ENCODE results near the gene RTN4RL1. TPM values are rescaled to one million over a fixed set of nuclear protein-coding genes. Genes with fewer than 3 reads are reported as not detected.
"Not testable (repeated sequence)": the region's sequence is repeated elsewhere in the genome, so short reads cannot be mapped to it uniquely, and the experiment has no call there.

Gene RTN4RL1
- total RNA-seq, 1 donor = 1.1 TPM

DNA sequence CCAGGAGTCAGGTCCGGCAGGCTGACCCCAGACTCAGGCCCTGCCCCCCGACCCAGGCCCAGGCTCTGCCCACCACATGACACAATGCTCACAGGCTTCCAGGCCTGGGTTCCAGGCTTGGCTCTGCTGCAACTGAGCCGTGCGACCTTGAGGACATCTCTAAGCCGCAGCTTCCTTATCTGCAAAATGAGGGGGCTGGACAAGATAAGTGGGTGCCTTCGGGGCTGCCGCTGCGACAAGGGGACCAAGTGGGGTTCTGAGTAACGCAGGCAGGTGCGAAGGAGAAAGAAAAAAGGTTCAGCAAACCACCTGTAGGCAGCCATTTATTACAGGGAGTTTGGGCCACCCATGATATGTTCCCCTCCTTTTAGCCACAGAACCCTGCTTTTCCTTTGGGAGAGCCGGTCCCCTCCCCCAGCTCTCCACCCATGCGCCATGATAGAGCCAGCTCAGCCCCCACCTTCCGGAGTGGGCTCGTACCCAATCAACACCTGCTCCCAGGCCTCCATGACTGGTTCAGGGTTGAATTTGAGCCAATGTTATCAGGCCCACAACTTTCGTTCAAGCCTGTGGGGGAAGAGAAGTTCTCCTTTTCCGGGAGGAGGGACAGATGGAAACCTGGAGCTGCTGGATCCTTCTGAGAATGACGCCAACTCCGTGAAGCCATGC lies 38.2 kb downstream of the RTN4RL1 start:
- Histone ChIP-seq H3K9me3 (ENCODE audit: low read depth, low read length) (no peaks in the 10 kb centered on the region), H4K20me1 (ENCODE audit: insufficient read depth, low read length) (no peaks in the 10 kb centered on the region), H3K36me3 (ENCODE audit: insufficient read depth, low read length) (no peaks in the 10 kb centered on the region), H3K27ac (ENCODE audit: low read depth, low read length) (no peak overlapping the region), H2AFZ (ENCODE audit: low read length) (no peak overlapping the region), H3K79me2 (ENCODE audit: insufficient read depth, low read length) (no peaks in the 10 kb centered on the region), H3K4me1 (ENCODE audit: insufficient read depth, low read length) (peaks cover 14% of the 10 kb centered on the region), H3K4me2 (ENCODE audit: insufficient read depth, low read length) (no peak overlapping the region), H3K4me3 (ENCODE audit: insufficient read depth, low read length) (no peak overlapping the region), H3K27me3 (ENCODE audit: insufficient read depth, low read length) (no peaks in the 10 kb centered on the region)
- TF ChIP-seq, protein P1, sequence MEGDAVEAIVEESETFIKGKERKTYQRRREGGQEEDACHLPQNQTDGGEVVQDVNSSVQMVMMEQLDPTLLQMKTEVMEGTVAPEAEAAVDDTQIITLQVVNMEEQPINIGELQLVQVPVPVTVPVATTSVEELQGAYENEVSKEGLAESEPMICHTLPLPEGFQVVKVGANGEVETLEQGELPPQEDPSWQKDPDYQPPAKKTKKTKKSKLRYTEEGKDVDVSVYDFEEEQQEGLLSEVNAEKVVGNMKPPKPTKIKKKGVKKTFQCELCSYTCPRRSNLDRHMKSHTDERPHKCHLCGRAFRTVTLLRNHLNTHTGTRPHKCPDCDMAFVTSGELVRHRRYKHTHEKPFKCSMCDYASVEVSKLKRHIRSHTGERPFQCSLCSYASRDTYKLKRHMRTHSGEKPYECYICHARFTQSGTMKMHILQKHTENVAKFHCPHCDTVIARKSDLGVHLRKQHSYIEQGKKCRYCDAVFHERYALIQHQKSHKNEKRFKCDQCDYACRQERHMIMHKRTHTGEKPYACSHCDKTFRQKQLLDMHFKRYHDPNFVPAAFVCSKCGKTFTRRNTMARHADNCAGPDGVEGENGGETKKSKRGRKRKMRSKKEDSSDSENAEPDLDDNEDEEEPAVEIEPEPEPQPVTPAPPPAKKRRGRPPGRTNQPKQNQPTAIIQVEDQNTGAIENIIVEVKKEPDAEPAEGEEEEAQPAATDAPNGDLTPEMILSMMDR (IDR thresholded peaks at IDR 0.05; ENCODE audit: extremely low read depth, low read depth, low read length) = no peak
- DNase-seq (ENCODE audit: insufficient read length, low spot score, missing footprints) = no peak

DNA sequence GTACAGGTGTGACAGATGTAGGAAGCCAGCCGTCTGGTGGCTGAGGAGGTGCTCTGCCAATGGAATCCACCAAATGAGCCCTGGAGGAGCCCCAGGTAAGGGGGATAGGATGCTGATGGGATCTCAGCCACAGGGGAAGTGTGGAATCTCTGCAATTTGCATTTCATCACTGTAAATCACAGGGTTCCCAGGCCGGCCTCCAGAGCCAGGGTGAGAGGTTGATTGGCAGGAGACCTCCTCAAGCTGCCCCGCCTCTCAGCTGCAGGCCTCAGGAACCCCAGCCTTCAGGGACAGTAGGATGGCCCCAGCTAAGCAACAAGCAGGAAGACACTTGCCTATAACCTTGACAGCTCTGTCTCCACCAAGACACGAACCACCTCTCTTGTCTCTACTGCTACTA lies 39.4 kb downstream of the RTN4RL1 start:
- no peak for DNase-seq (ENCODE audit: insufficient read length, low spot score, missing footprints)
- H3K4me2 ChIP-seq (ENCODE audit: insufficient read depth, low read length) = no peak overlapping the region
- H3K27me3 ChIP-seq (ENCODE audit: insufficient read depth, low read length) = no peaks in the 10 kb centered on the region

DNA sequence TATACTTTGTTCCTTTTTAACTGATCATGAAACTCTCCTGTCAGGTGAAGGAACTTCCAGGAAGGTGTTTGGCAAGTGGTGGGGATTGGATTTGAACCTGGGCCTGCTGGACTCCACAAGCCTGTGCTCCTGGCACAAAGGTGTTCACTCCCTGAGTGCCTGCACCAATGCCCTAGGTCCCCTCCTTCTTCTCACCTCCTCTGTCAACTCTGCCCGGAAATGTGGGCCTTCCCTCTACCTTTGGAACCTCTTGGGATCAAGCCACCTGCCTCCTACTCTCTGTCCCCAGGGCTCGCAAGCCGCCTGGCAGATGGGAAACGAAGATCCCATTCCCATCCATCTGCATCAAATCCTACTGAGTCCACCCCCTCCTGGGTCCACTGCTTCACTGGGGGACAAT lies 40.0 kb downstream of the RTN4RL1 start:
- Histone ChIP-seq H3K27me3 (ENCODE audit: insufficient read depth, low read length) (no peaks in the 10 kb centered on the region), H4K20me1 (ENCODE audit: insufficient read depth, low read length) (no peaks in the 10 kb centered on the region), H2AFZ (ENCODE audit: low read length) (no peak overlapping the region), H3K4me3 (ENCODE audit: insufficient read depth, low read length) (no peak overlapping the region), H3K4me1 (ENCODE audit: insufficient read depth, low read length) (peaks cover 14% of the 10 kb centered on the region), H3K9me3 (ENCODE audit: low read depth, low read length) (no peaks in the 10 kb centered on the region), H3K4me2 (ENCODE audit: insufficient read depth, low read length) (no peak overlapping the region), H3K36me3 (ENCODE audit: insufficient read depth, low read length) (no peaks in the 10 kb centered on the region), H3K27ac (ENCODE audit: low read depth, low read length) (no peak overlapping the region), H3K79me2 (ENCODE audit: insufficient read depth, low read length) (no peaks in the 10 kb centered on the region)
- TF ChIP-seq, protein P1 (IDR thresholded peaks at IDR 0.05; ENCODE audit: extremely low read depth, low read depth, low read length) = no peak
- no peak for DNase-seq (ENCODE audit: insufficient read length, low spot score, missing footprints)

More for the DNA sequence above, 39.4 kb downstream of the RTN4RL1 start:
- Histone ChIP-seq H3K4me1 (ENCODE audit: insufficient read depth, low read length) (peaks cover 14% of the 10 kb centered on the region), H4K20me1 (ENCODE audit: insufficient read depth, low read length) (no peaks in the 10 kb centered on the region), H3K27ac (ENCODE audit: low read depth, low read length) (no peak overlapping the region), H3K4me3 (ENCODE audit: insufficient read depth, low read length) (no peak overlapping the region), H2AFZ (ENCODE audit: low read length) (no peak overlapping the region), H3K9me3 (ENCODE audit: low read depth, low read length) (no peaks in the 10 kb centered on the region), H3K79me2 (ENCODE audit: insufficient read depth, low read length) (no peaks in the 10 kb centered on the region), H3K36me3 (ENCODE audit: insufficient read depth, low read length) (no peaks in the 10 kb centered on the region)
- TF ChIP-seq, protein P1 (IDR thresholded peaks at IDR 0.05; ENCODE audit: extremely low read depth, low read depth, low read length) = no peak

DNA sequence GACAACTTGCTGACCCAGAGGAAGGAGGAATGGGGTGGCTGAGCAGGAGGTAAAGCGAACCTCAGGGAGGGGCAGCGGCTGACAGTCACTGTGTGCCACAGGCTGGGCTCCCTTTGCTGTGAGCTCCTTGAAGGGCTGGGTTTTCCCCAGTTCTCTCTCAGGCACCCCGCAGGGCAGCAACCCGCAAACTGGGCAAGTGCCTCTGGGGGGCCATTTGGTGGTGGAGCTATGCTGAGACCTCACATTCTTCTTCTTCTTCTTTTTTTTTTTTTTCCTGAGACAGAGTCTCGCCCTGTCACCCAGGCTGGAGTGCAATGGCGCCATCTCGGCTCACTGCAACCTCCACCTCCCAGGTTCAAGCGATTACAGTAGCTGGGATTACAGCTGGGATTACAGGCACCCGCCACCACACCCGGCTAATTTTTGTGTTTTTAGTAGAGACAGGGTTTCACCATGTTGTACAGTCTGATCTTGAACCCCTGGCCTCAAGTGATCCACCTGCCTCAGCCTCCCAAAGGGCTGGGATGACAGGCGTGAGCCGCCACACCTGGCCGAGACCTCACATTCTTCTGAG lies 42.3 kb downstream of the RTN4RL1 start:
- H3K36me3 ChIP-seq (ENCODE audit: insufficient read depth, low read length); H3K4me2 ChIP-seq (ENCODE audit: insufficient read depth, low read length): not testable (repeated sequence)

More for the DNA sequence above, 42.3 kb downstream of the RTN4RL1 start:
- H3K4me3 ChIP-seq (ENCODE audit: insufficient read depth, low read length); H3K27ac ChIP-seq (ENCODE audit: low read depth, low read length); H4K20me1 ChIP-seq (ENCODE audit: insufficient read depth, low read length); H3K4me1 ChIP-seq (ENCODE audit: insufficient read depth, low read length); H3K79me2 ChIP-seq (ENCODE audit: insufficient read depth, low read length); H3K27me3 ChIP-seq (ENCODE audit: insufficient read depth, low read length); H3K9me3 ChIP-seq (ENCODE audit: low read depth, low read length); H2AFZ ChIP-seq (ENCODE audit: low read length): not testable (repeated sequence)
- DNase-seq (ENCODE audit: insufficient read length, low spot score, missing footprints) = peak; percentile 73
